Stomach (tissue), 9 donors: ENCODE data around the gene GCNT2. TPM values are rescaled to one million over a fixed set of nuclear protein-coding genes. Genes with fewer than 3 reads are reported as not detected.
A peak's percentile ranks its signal among the peaks of the same experiment; 100 is the strongest.
"Not testable (repeated sequence)": the region's sequence is repeated elsewhere in the genome, so short reads cannot be mapped to it uniquely, and the experiment has no call there.

Experiments used
- DNase-seq, 2 donors: peaks; one replicate each; pipeline versions ENCODE4 v3.0.0 to v3.0.0-alpha.2; 2013 to 2019
- H3K27ac ChIP-seq, 5 donors: fragments of 200-600 bp in 4 of 5; sonication (generic) in 4 of 5; one replicate each; pipeline ENCODE4 v1.5.1; 2013 to 2019; ENCODE audit warnings: mild to moderate bottlenecking in 1 of 5, moderate library complexity in 1 of 5
- H3K27me3 ChIP-seq, 3 donors: fragments of 200-600 bp; sonication (generic); one replicate each; pipeline ENCODE4 v1.5.1; 2017 to 2019; ENCODE audit warnings: mixed run types in 1 of 3
- H3K36me3 ChIP-seq, 4 donors: fragments of 200-600 bp; sonication (generic); 1 replicate in 3 of 4; 2 replicates in 1 of 4; pipeline ENCODE4 v1.5.1; 2016 to 2019
- H3K4me1 ChIP-seq, 4 donors: fragments of 200-600 bp; sonication (generic); one replicate each; pipeline ENCODE4 v1.5.1; 2016 to 2019
- H3K4me3 ChIP-seq, 4 donors: fragments of 200-600 bp; sonication (generic) in 3 of 4; one replicate each; pipeline ENCODE4 v1.5.1; 2016 to 2019; ENCODE audit warnings: mild to moderate bottlenecking in 1 of 4
- H3K9me3 ChIP-seq, 4 donors: fragments of 200-600 bp; sonication (generic); one replicate each; pipeline ENCODE4 v1.5.1; 2016 to 2019
- EP300 ChIP-seq: sonication (generic); formaldehyde crosslinking; IDR thresholded peaks from one replicate; pipeline ENCODE4 v1.6.1; 2017; ENCODE audit warnings: antibody characterized with exemption
- POLR2A ChIP-seq, 4 donors: fragments of 450-650 bp; IDR thresholded peaks; one replicate each; pipeline ENCODE4 v1.6.1; 2016; ENCODE audit warnings: antibody characterized with exemption in 4 of 4, control low read depth in 2 of 4, mild to moderate bottlenecking in 1 of 4, moderate library complexity in 1 of 4
- POLR2AphosphoS5 ChIP-seq, 3 donors: sonication (generic); formaldehyde crosslinking; IDR thresholded peaks; one replicate each; pipeline ENCODE4 v1.6.1; 2016; ENCODE audit warnings: antibody characterized with exemption in 3 of 3
- WGBS, 5 donors: extraction: QIAGEN DNeasy Blood & Tissue Kit in 3 of 5; methylation state at CpG; one replicate each; pipeline versions ENCODE4 v1.1.5 to v1.1.7; 2013 to 2018; 5-methylcytosine and 5-hydroxymethylcytosine counted together
- intact Hi-C: fragments of 100-400 bp; cut with DNase I; formaldehyde crosslinking; loops from one replicate; pipeline ENCODE4 v1.15.1; 2023; ENCODE audit warnings: low total_unique reads
- polyA plus RNA-seq, 3 donors: library from polyadenylated mRNA; stranded (reverse); fragments of 200-250 nt; gene quantifications; one replicate each; pipeline ENCODE4 v1.2.3, GENCODE V29; 2013
- total RNA-seq, 5 donors: library from RNA; depleted of rRNA; stranded (reverse); fragments of >200 nt; gene quantifications; one replicate each; pipeline versions ENCODE4 v1.1.0 to v1.2.3, GENCODE V29; 2014 to 2016
- TF ChIP-seq, protein P1 (sequence below), 7 experiments: fragments of 450-650 bp in 4 of 7; fragments of 200-600 bp in 3 of 7; sonication (generic) in 3 of 7; IDR thresholded peaks; one replicate each; pipeline ENCODE4 v1.5.1; 2016 to 2019; ENCODE audit warnings: antibody characterized with exemption in 7 of 7, control low read depth in 2 of 7, mild to moderate bottlenecking in 1 of 7
- donor health status: healthy with polysubstance abuse.
- donor health status: Bipolar disorder and iron deficiency.
- donor health status: healthy.

Gene GCNT2
- total and polyA plus RNA-seq, 8 donors, result 4.5 to 132 (median 29.7) TPM

GRCh38 chr6:10564975-10565673, 44.0 kb downstream of the GCNT2 start:
- WGBS, 5 donors, result 78 to 87% (median 82%) methylated on average over 13 of the region's 13 CpGs
- H3K27ac ChIP-seq, result peak overlapping the region in 2 of 5 donors; percentile 6 to 20
- TF ChIP-seq, protein P1, sequence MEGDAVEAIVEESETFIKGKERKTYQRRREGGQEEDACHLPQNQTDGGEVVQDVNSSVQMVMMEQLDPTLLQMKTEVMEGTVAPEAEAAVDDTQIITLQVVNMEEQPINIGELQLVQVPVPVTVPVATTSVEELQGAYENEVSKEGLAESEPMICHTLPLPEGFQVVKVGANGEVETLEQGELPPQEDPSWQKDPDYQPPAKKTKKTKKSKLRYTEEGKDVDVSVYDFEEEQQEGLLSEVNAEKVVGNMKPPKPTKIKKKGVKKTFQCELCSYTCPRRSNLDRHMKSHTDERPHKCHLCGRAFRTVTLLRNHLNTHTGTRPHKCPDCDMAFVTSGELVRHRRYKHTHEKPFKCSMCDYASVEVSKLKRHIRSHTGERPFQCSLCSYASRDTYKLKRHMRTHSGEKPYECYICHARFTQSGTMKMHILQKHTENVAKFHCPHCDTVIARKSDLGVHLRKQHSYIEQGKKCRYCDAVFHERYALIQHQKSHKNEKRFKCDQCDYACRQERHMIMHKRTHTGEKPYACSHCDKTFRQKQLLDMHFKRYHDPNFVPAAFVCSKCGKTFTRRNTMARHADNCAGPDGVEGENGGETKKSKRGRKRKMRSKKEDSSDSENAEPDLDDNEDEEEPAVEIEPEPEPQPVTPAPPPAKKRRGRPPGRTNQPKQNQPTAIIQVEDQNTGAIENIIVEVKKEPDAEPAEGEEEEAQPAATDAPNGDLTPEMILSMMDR (IDR thresholded peaks at IDR 0.05), result no peak
- TF ChIP-seq POLR2AphosphoS5 (IDR thresholded peaks at IDR 0.05), result no peak
- no peak for TF ChIP-seq POLR2A (IDR thresholded peaks at IDR 0.05)
- no peak for TF ChIP-seq EP300
- no peak for DNase-seq
- no peaks in the 10 kb centered on the region for H3K9me3 ChIP-seq
- no peak overlapping the region for H3K4me3 ChIP-seq
- peaks cover 0 to 33% (median 13%) of the 10 kb centered on the region in 4 donors for H3K4me1 ChIP-seq
- no peaks in the 10 kb centered on the region for H3K27me3 ChIP-seq
- H3K36me3 ChIP-seq, result no peaks in the 10 kb centered on the region
- intact Hi-C loops, result no loop called here

GRCh38 chr6:10565913-10566312, 44.8 kb downstream of the GCNT2 start:
- H3K9me3 ChIP-seq, result no peaks in the 10 kb centered on the region
- intact Hi-C loops, result no loop called here

GRCh38 chr6:10567256-10568026, 46.3 kb downstream of the GCNT2 start:
- H3K36me3 ChIP-seq, result no peaks in the 10 kb centered on the region
- WGBS, 5 donors, result 52 to 66% (median 53%) methylated on average over 6 of the region's 6 CpGs
- DNase-seq, result no peak
- H3K4me3 ChIP-seq, result no peak overlapping the region
- H3K27ac ChIP-seq, result peak overlapping the region in 3 of 5 donors; percentile 8 to 21 (median 11)
- peaks cover 0 to 21% (median 6%) of the 10 kb centered on the region in 4 donors for H3K4me1 ChIP-seq
- intact Hi-C loops, result no loop called here
- TF ChIP-seq, protein P1 (IDR thresholded peaks at IDR 0.05), result no peak
- TF ChIP-seq POLR2AphosphoS5 (IDR thresholded peaks at IDR 0.05) (no peak), EP300 (no peak), POLR2A (IDR thresholded peaks at IDR 0.05) (no peak)
- no peaks in the 10 kb centered on the region for H3K27me3 ChIP-seq
- H3K9me3 ChIP-seq, result no peaks in the 10 kb centered on the region

More at GRCh38 chr6:10565913-10566312, 44.8 kb downstream of the GCNT2 start:
- no peaks in the 10 kb centered on the region for H3K27me3 ChIP-seq
- no peaks in the 10 kb centered on the region for H3K36me3 ChIP-seq
- peaks cover 0 to 32% (median 10%) of the 10 kb centered on the region in 4 donors for H3K4me1 ChIP-seq
- TF ChIP-seq POLR2AphosphoS5 (IDR thresholded peaks at IDR 0.05) (no peak), POLR2A (IDR thresholded peaks at IDR 0.05) (no peak), EP300 (no peak)
- TF ChIP-seq, protein P1 (IDR thresholded peaks at IDR 0.05), result no peak
- no peak overlapping the region for H3K4me3 ChIP-seq
- H3K27ac ChIP-seq, result peak overlapping the region in 2 of 5 donors; percentile 20 to 34
- WGBS, 5 donors, result 82 to 91% (median 86%) methylated on average over 9 of the region's 9 CpGs
- no peak for DNase-seq

GRCh38 chr6:10569392-10570127, 48.4 kb downstream of the GCNT2 start:
- peak overlapping the region in 4 of 5 donors; percentile 13 to 54 (median 34) for H3K27ac ChIP-seq
- 83 to 91% (median 85%) methylated on average over 5 of the region's 5 CpGs for WGBS, 5 donors
- TF ChIP-seq EP300 (no peak), POLR2AphosphoS5 (IDR thresholded peaks at IDR 0.05) (peak; percentile 11 to 38 (median 30))

DNA sequence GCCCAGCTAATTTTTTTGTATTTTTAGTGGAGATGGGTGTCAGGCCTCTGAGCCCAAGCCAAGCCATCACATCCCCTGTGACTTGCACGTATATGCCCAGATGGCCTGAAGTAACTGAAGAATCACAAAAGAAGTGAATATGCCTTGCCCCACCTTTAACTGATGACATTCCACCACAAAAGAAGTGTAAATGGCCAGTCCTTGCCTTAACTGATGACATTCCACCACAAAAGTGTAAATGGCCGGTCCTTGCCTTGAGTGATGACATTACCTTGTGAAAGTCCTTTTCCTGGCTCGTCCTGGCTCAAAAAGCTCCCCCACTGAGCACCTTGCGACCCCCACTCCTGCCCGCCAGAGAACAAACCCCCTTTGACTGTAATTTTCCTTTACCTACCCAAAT, 54.4 kb downstream of the GCNT2 start:
- H3K27ac ChIP-seq, DNase-seq, H3K27me3 ChIP-seq, intact Hi-C loops, H3K36me3 ChIP-seq, H3K4me3 ChIP-seq, H3K9me3 ChIP-seq: not testable (repeated sequence)
- 91 to 98% (median 95%) methylated on average over 2 to 5 of the region's 5 CpGs for WGBS, 5 donors
- H3K4me1 ChIP-seq, result peaks cover 0 to 27% (median 8%) of the 10 kb centered on the region in 4 donors

More at GRCh38 chr6:10569392-10570127, 48.4 kb downstream of the GCNT2 start:
- no peak overlapping the region for H3K4me3 ChIP-seq
- intact Hi-C loops, result no loop called here
- no peak for DNase-seq
- H3K9me3 ChIP-seq, result no peaks in the 10 kb centered on the region
- peaks cover 0 to 28% (median 8%) of the 10 kb centered on the region in 4 donors for H3K4me1 ChIP-seq
- no peaks in the 10 kb centered on the region for H3K27me3 ChIP-seq
- H3K36me3 ChIP-seq, result peaks cover 0 to 7% (median 0%) of the 10 kb centered on the region in 4 donors
